ENCODE results near the gene CEP41.

DNA sequence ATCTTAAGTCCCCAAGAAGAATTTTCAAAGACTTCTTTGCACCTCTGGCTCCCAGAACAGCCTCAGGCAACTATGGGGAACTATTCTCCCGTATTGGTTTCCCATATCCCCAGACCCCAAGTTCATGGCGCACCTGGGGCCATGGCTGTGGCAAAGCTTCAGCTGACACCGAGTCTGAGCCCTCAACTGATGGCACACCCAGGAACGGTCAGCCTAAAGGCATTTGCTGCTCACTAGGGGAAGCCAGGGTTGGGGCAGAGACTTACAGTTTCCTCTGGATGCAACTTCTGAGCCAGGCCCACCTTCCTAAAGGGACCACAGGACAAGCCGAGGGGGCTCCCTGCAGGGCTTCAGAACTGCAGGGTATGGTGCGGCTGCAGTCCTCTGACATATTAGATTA, 74.3 kb downstream of the CEP41 start:
- TF ChIP-seq, protein P1, sequence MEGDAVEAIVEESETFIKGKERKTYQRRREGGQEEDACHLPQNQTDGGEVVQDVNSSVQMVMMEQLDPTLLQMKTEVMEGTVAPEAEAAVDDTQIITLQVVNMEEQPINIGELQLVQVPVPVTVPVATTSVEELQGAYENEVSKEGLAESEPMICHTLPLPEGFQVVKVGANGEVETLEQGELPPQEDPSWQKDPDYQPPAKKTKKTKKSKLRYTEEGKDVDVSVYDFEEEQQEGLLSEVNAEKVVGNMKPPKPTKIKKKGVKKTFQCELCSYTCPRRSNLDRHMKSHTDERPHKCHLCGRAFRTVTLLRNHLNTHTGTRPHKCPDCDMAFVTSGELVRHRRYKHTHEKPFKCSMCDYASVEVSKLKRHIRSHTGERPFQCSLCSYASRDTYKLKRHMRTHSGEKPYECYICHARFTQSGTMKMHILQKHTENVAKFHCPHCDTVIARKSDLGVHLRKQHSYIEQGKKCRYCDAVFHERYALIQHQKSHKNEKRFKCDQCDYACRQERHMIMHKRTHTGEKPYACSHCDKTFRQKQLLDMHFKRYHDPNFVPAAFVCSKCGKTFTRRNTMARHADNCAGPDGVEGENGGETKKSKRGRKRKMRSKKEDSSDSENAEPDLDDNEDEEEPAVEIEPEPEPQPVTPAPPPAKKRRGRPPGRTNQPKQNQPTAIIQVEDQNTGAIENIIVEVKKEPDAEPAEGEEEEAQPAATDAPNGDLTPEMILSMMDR (conservative IDR thresholded peaks at IDR 0.05; ENCODE audit: low read length) = no peak
- TF ChIP-seq EZH2phosphoT487 (IDR thresholded peaks at IDR 0.05; ENCODE audit: borderline replicate concordance, low read depth, low read length) = no peak
